GM23248 (cell line): ENCODE measurements around the gene FEZ2. TPM values are rescaled to one million over a fixed set of nuclear protein-coding genes. Genes with fewer than 3 reads are reported as not detected.

ENCODE experiments used
- DNase-seq: peaks from one replicate; pipeline ENCODE4 v3.0.0-alpha.2; 2015
- H2AFZ ChIP-seq: fragments of 200-600 bp; sonication (generic); 2 replicates; pipeline ENCODE4 v1.6.1; 2016; ENCODE audit warnings: antibody characterized with exemption
- H3F3A ChIP-seq: fragments of 200-600 bp; sonication (generic); 2 replicates; pipeline ENCODE4 v1.6.1; 2016; ENCODE audit warnings: mild to moderate bottlenecking, antibody characterized with exemption, mixed run types; ENCODE audit not compliant: insufficient read depth
- H3K27ac ChIP-seq: fragments of 200-600 bp; sonication (generic); 2 replicates; pipeline ENCODE4 v1.5.1; 2016; ENCODE audit warnings: mild to moderate bottlenecking
- H3K27me3 ChIP-seq: fragments of 200-600 bp; sonication (generic); replicated peaks from 2 replicates; pipeline ENCODE4 v1.6.1; 2016; ENCODE audit warnings: mild to moderate bottlenecking; ENCODE audit not compliant: insufficient read depth
- H3K36me3 ChIP-seq: fragments of 200-600 bp; sonication (generic); 2 replicates; pipeline ENCODE4 v1.6.1; 2016; ENCODE audit warnings: low read depth, mild to moderate bottlenecking
- H3K4me1 ChIP-seq: fragments of 200-600 bp; sonication (generic); 2 replicates; pipeline ENCODE4 v1.6.1; 2016; ENCODE audit warnings: mild to moderate bottlenecking; ENCODE audit not compliant: insufficient read depth
- H3K4me2 ChIP-seq: fragments of 200-600 bp; sonication (generic); one replicate; pipeline ENCODE4 v1.6.1; 2016; ENCODE audit warnings: mild to moderate bottlenecking; ENCODE audit not compliant: unreplicated experiment
- H3K4me3 ChIP-seq: fragments of 200-600 bp; sonication (generic); 2 replicates; pipeline ENCODE4 v1.5.1; 2016; ENCODE audit warnings: mild to moderate bottlenecking
- H3K79me2 ChIP-seq: fragments of 200-600 bp; sonication (generic); 2 replicates; pipeline ENCODE4 v1.6.1; 2016; ENCODE audit warnings: mild to moderate bottlenecking; ENCODE audit not compliant: insufficient read depth
- H3K9ac ChIP-seq: fragments of 200-600 bp; sonication (generic); 2 replicates; pipeline ENCODE4 v1.6.1; 2016; ENCODE audit warnings: mild to moderate bottlenecking
- H3K9me2 ChIP-seq: fragments of 200-600 bp; sonication (generic); 2 replicates; pipeline ENCODE4 v1.6.1; 2016; ENCODE audit warnings: mixed run types, mild to moderate bottlenecking, moderate library complexity; ENCODE audit not compliant: insufficient read depth
- H3K9me3 ChIP-seq: fragments of 200-600 bp; sonication (generic); one replicate; pipeline ENCODE4 v1.6.1; 2017; ENCODE audit warnings: low read depth
- H4K20me1 ChIP-seq: fragments of 200-600 bp; sonication (generic); 2 replicates; pipeline ENCODE4 v1.6.0; 2016; ENCODE audit not compliant: insufficient read depth
- EZH2 ChIP-seq: fragments of 200-600 bp; sonication (generic); IDR thresholded peaks from 2 replicates; pipeline ENCODE4 v1.6.1; 2018; ENCODE audit warnings: antibody characterized with exemption, mild to moderate bottlenecking; ENCODE audit not compliant: insufficient read depth, poor library complexity, severe bottlenecking
- EZH2phosphoT487 ChIP-seq: fragments of 200-600 bp; sonication (generic); IDR thresholded peaks from 2 replicates; pipeline ENCODE4 v1.6.1; 2018; ENCODE audit warnings: antibody characterized with exemption, moderate library complexity, mild to moderate bottlenecking, low read depth; ENCODE audit not compliant: insufficient read depth
- WGBS, 2 experiments: methylation state at CpG; one replicate each; pipeline ENCODE4 v1.1.6; 2015 to 2017; ENCODE audit warnings: low lambda C conversion rate in 2 of 2, low coverage in 1 of 2; ENCODE audit errors: missing lambda C conversion rate in 2 of 2; 5-methylcytosine and 5-hydroxymethylcytosine counted together
- in situ Hi-C: fragments of 300-500 bp; cut with MboI; formaldehyde crosslinking; loops from 2 replicates; pipeline ENCODE4 v1.15.0; 2020
- polyA plus RNA-seq: library from polyadenylated mRNA; unstranded; fragments of >200 nt; fragmentation: Nextera tagmentation; extraction: Ambion mirVana; gene quantifications from 2 replicates; pipeline ENCODE4 v1.2.1, GENCODE V29; 2016
- total RNA-seq: library from RNA; depleted of rRNA; stranded (reverse); fragments of >200 nt; shearing (Covaris generic); gene quantifications from 2 replicates; pipeline ENCODE4 v1.2.3, GENCODE V29; 2014

FEZ2 gene
- total and polyA plus RNA-seq, 2 experiments from 2014 or later = 48.8 to 93.2 TPM

DNA sequence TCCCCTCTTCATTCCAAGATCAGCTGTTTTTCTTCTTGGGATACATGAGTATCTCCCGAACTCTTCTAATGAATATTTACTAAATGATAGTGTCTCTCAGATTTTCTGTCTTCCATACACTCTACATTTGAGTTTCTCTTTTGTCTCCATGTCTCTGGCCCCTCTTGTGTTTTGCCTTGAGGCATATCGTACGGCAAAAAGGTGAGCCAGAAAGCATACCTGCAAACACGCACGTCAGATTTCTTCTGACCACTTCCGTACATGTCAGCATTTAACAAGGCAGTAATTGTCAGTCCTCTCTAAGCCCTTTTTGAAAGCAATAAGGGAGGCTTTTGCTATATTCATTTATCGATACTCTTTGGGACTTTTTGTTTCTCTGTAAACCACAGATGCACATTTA is 82.4 kb downstream of the FEZ2 start:
- no peaks in the 10 kb centered on the region for H3K9me3 ChIP-seq
- WGBS, 2 experiments = 95 to 97% methylated on average over 7 of the region's 7 CpGs
- no peaks in the 10 kb centered on the region for H4K20me1 ChIP-seq
- no peaks in the 10 kb centered on the region for H3K9me2 ChIP-seq
- peaks cover 98% of the 10 kb centered on the region for H3F3A ChIP-seq
- H3K36me3 ChIP-seq = peaks cover 97% of the 10 kb centered on the region
- H3K27me3 ChIP-seq = no peaks in the 10 kb centered on the region
- in situ Hi-C loops = no loop called here
- H3K9ac ChIP-seq = no peak overlapping the region
- H3K27ac ChIP-seq = peak overlapping the region; percentile 46
- no peak overlapping the region for H3K4me2 ChIP-seq
- H3K79me2 ChIP-seq = peaks cover 52% of the 10 kb centered on the region
- H3K4me1 ChIP-seq = 0 out of 2 replicates have a peak, but pooled peaks cover 4% of the 10 kb centered on the region
- no peak for DNase-seq
- TF ChIP-seq EZH2 = no peak
- no peak for TF ChIP-seq EZH2phosphoT487
- no peak overlapping the region for H2AFZ ChIP-seq
- no peak overlapping the region for H3K4me3 ChIP-seq

DNA sequence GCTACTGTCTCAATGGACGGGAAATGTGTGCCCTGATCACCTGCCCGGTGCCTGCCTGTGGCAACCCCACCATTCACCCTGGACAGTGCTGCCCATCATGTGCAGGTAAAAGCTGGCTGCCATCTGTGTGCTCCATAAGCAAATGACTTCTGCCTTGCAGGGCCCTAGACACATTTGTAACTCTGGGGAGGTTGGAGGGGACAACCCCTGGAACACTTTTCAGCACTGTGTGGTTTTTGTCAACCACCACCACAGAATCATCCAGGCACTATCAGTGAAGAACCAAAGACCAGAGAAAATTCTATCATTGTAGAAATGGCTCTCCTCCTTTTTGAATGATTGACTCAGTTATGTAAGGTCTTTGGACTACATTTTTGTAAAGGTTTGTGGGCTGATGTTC is 84.3 kb downstream of the FEZ2 start:
- in situ Hi-C loops = no loop called here

DNA sequence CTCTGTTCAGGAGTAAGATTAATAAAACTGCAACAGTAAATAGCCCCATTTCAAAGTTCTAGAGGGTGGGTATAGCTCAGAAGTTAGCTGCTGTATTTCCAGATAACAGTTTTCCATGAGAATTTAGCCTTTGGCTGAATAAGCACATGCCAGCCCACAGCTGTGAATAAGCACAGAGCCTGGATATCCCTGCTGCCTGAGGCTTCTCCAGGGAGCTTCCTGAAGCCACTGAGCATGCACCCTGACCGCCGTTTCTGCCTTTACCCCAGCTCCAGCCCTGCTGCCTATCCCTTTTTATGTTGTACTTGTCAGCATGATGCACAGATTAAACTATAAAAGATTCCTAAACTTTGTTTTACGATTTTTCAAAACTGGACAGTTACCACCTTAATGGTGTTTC is 85.3 kb downstream of the FEZ2 start:
- Histone ChIP-seq H3K9ac (no peak overlapping the region), H3K9me3 (no peaks in the 10 kb centered on the region), H2AFZ (no peak overlapping the region), H3F3A (peaks cover 98% of the 10 kb centered on the region), H3K27ac (peak overlapping the region; percentile 34), H4K20me1 (no peaks in the 10 kb centered on the region), H3K27me3 (no peaks in the 10 kb centered on the region), H3K4me1 (0 out of 2 replicates have a peak, but pooled peaks cover 4% of the 10 kb centered on the region), H3K79me2 (peaks cover 57% of the 10 kb centered on the region), H3K9me2 (no peaks in the 10 kb centered on the region), H3K4me3 (no peak overlapping the region), H3K36me3 (peaks cover 95% of the 10 kb centered on the region), H3K4me2 (no peak overlapping the region)
- TF ChIP-seq EZH2phosphoT487 (no peak), EZH2 (no peak)
- in situ Hi-C loops = no loop called here
- no peak for DNase-seq
- WGBS, 2 experiments = 74 to 91% methylated on average over 3 of the region's 3 CpGs

More for the DNA sequence above, 84.3 kb downstream of the FEZ2 start:
- DNase-seq = no peak
- Histone ChIP-seq H3K27ac (peak overlapping the region; percentile 46; the same call in 1 of the 2 replicates), H3K9ac (no peak overlapping the region), H3K36me3 (peaks cover 97% of the 10 kb centered on the region), H4K20me1 (no peaks in the 10 kb centered on the region), H3K4me3 (no peak overlapping the region), H2AFZ (no peak overlapping the region), H3K27me3 (no peaks in the 10 kb centered on the region), H3F3A (peaks cover 98% of the 10 kb centered on the region), H3K79me2 (peaks cover 53% of the 10 kb centered on the region), H3K9me2 (no peaks in the 10 kb centered on the region), H3K4me2 (no peak overlapping the region), H3K4me1 (0 out of 2 replicates have a peak, but pooled peaks cover 4% of the 10 kb centered on the region), H3K9me3 (no peaks in the 10 kb centered on the region)
- TF ChIP-seq EZH2 (no peak), EZH2phosphoT487 (no peak)
- 97 to 100% methylated on average over 2 of the region's 2 CpGs for WGBS, 2 experiments

DNA sequence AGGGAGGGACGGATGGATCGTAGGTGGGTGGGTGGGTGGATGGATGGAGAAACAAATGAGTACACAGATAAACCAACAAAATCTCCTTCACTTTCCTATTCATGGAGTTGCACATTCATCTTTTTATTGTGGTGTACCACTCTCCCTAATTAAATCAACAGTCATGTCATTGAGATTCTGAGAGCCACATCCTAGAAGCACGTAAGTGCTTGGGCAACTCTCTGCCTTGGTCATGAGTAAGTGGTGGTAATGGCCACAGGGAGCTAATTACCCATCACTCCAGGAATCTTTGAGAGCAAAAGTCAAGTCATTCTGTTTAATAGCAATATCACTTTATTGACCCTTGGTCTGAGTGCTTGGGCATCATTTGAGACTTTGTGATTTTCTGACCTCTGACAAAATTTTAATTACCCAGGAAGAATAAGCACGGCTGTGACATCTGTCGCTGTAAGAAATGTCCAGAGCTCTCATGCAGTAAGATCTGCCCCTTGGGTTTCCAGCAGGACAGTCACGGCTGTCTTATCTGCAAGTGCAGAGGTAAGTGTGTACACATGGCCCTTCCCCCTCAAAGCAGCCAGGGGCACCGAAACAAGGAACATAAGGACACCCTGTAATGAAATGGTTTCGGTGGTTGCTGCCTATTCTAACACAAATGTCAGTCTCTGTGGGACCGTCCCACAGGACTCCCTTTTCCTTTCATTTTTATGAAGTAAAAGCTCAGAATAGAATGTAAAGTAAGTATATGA is 85.9 kb downstream of the FEZ2 start:
- H3K36me3 ChIP-seq = peaks cover 94% of the 10 kb centered on the region

More for the DNA sequence above, 85.9 kb downstream of the FEZ2 start:
- Histone ChIP-seq H3K9me2 (no peaks in the 10 kb centered on the region), H3K4me2 (no peak overlapping the region), H3K79me2 (peaks cover 62% of the 10 kb centered on the region), H3K4me1 (0 out of 2 replicates have a peak, but pooled peaks cover 7% of the 10 kb centered on the region), H3K27ac (peak overlapping the region; percentile 34), H3K9ac (no peak overlapping the region), H3K9me3 (no peaks in the 10 kb centered on the region), H3K4me3 (no peak overlapping the region), H3K27me3 (no peaks in the 10 kb centered on the region), H2AFZ (no peak overlapping the region), H3F3A (peaks cover 98% of the 10 kb centered on the region), H4K20me1 (no peaks in the 10 kb centered on the region)
- no peak for TF ChIP-seq EZH2phosphoT487
- TF ChIP-seq EZH2 = no peak
- 90 to 96% methylated on average over 7 to 9 of the region's 9 CpGs for WGBS, 2 experiments
- in situ Hi-C loops = no loop called here
- DNase-seq = peak; percentile 61
